GM12872 (cell line): Measurements from ENCODE around the gene LIN28A.

ENCODE experiments used
- CTCF ChIP-seq: IDR thresholded peaks from 3 replicates; pipeline ENCODE4 v1.5.1; 2011; ENCODE audit warnings: low read depth, mild to moderate bottlenecking, low read length, moderate library complexity; ENCODE audit not compliant: insufficient read depth

LIN28A gene

GRCh38 chr1:26408604-26409003 lies 2.0 kb upstream of the LIN28A start:
- no peak for TF ChIP-seq CTCF

- no peak for TF ChIP-seq CTCF
Observed at GRCh38 chr1:26409191-26409807, 1.3 kb upstream of the LIN28A start.

- no peak for TF ChIP-seq CTCF
Observed at GRCh38 chr1:26411624-26412074, 1.0 kb downstream of the LIN28A start.

DNA sequence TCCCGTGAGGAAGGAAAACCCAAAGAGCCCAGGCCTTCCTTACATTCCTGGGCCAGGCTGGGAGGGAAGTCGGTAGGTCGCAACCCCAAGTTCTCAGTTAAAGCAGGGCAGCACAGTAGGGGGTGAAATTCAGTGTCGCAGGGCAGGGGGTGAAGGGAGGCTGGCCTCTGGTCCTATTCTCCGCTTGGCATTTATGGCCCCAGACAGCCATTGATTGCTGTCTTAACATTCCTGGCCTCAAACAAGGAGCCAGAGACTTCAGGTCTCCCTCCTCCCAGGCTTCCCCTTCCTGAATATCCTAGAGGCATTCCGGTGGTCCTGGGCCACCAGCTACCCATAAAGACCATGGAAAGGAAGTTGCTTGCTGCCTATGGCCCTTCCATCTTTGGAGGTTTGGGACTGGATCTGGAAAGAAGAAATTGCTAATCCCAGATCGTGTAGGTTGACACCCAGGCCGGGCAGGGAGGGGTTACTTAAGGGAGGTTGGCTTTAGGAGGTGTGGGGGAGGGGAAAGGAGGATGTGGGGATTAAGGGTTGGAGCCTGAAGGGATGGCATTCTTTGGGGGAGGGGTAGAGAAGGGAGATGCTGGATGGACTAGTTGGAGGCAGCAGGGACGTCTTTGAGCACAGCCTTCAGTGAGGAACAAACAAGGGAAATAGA lies 1.7 kb downstream of the LIN28A start:
- TF ChIP-seq CTCF = no peak

DNA sequence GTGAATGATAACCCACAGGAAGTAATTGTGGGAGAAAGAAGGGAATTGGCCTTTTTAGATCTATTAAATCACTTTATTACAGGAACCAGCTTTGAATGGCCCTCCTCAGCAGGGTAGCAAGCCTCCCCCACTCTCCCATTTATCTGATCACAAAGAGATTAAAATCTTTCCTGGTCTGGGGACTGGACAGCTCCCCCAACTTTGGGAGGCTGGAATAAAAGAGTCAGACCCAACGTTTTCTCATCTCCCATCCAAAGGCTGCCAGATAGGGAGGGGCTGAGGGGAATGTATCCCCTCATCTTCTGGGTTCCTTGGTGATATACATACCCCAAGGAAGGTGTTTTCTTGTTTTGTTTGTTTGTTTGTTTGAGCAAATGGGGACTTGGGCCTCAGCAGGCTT lies 2.4 kb downstream of the LIN28A start:
- no peak for TF ChIP-seq CTCF

DNA sequence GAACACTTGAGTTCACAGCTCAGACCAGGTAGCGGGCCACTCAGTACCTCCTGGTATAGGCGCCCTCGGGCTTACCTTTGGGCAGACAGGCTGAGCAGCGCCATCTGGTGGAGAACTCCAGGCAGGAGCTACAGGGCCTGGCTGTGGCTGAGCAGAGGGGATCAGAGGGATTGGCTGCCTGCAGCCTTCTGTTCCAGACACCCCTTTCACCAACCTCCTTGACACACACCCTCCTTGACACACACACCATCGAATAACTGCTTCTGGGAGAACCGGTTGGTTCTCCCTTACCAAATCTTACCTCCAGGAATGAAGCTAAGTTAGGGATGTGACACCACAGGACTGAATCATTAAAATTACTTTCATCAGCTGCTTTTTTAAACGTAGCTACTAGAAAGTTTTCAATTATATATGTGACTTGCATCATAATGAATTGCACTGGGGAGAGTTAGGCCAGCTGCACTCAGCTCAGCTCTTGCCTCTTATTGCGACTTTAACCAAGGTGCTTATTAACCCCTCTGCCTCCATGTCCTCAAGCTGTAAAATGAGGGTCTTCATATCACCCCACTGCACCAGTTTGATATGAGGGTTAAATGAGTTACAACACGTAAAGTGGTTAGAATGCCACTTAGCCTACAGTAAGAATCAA lies 6.6 kb downstream of the LIN28A start:
- peak; percentile 98 for TF ChIP-seq CTCF

DNA sequence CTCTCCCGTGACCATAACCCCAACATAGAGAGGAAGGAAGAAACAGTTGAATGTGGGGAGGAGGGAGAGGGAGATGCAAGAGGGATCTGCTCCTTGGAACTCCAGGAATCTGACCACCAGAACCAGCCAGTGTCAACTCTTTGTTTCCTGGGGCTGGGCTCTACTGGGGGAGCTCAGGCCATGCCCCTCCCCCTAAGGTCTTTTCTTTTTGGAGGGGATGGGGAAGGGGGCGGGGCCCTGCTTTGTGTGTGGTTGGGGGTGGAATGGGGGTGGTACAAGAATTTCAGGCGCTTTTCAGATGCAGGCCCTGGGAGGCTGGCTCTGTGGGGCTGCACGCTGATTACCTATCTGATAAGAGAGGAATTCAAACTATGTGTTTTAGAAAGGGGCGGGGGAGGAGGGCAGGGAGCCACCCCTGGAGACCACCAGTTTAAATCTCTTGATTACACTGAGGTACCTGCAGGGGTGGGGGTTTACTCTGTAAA lies 8.3 kb downstream of the LIN28A start:
- no peak for TF ChIP-seq CTCF
